TTC549 (cell line): Measurements from ENCODE around the gene LRRC75B.
"Not testable (repeated sequence)": the region's sequence is repeated elsewhere in the genome, so short reads cannot be mapped to it uniquely, and the experiment has no call there.

ENCODE experiments used
- FAIRE-seq: peaks from 2 replicates; lab custom pipeline; 2012; peaks lifted over from hg19 to GRCh38; lab: Jason Lieb, UNC

LRRC75B gene

GRCh38 chr22:24592851-24593558, at the start of gene LRRC75B:
Gene LRRC75B, minus strand, starts transcription at chr22:24593073. Its CDS starts 34 bp downstream, at chr22:24593039.
- FAIRE-seq, result no peak

- FAIRE-seq, result not testable (repeated sequence)
Observed at GRCh38 chr22:24642307-24642706, 49.4 kb upstream of the LRRC75B start.

- FAIRE-seq, result not testable (repeated sequence)
Observed at GRCh38 chr22:24636513-24636912, 43.6 kb upstream of the LRRC75B start.

GRCh38 chr22:24634776-24635389, 42.0 kb upstream of the LRRC75B start:
- FAIRE-seq, result not testable (repeated sequence)

GRCh38 chr22:24633231-24634023, 40.6 kb upstream of the LRRC75B start:
- FAIRE-seq, result not testable (repeated sequence)

- not testable (repeated sequence) for FAIRE-seq
Observed at GRCh38 chr22:24632642-24633041, 39.8 kb upstream of the LRRC75B start.

- FAIRE-seq, result not testable (repeated sequence)
Observed at GRCh38 chr22:24631430-24632122, 38.7 kb upstream of the LRRC75B start.

GRCh38 chr22:24630812-24631427, 38.0 kb upstream of the LRRC75B start:
- FAIRE-seq, result not testable (repeated sequence)

- not testable (repeated sequence) for FAIRE-seq
Observed at GRCh38 chr22:24629069-24629468, 36.2 kb upstream of the LRRC75B start.

- not testable (repeated sequence) for FAIRE-seq
Observed at GRCh38 chr22:24627911-24628310, 35.0 kb upstream of the LRRC75B start.

- FAIRE-seq, result not testable (repeated sequence)
Observed at GRCh38 chr22:24622596-24622995, 29.7 kb upstream of the LRRC75B start.

- not testable (repeated sequence) for FAIRE-seq
Observed at GRCh38 chr22:24621244-24621643, 28.4 kb upstream of the LRRC75B start.

GRCh38 chr22:24614794-24615193, 21.9 kb upstream of the LRRC75B start:
- FAIRE-seq, result not testable (repeated sequence)

GRCh38 chr22:24609888-24610287, 17.0 kb upstream of the LRRC75B start:
- FAIRE-seq, result not testable (repeated sequence)

- FAIRE-seq, result not testable (repeated sequence)
Observed at GRCh38 chr22:24608327-24608726, 15.5 kb upstream of the LRRC75B start.

- not testable (repeated sequence) for FAIRE-seq
Observed at GRCh38 chr22:24607429-24607983, 14.6 kb upstream of the LRRC75B start.

GRCh38 chr22:24606340-24606739, 13.5 kb upstream of the LRRC75B start:
- FAIRE-seq, result not testable (repeated sequence)

GRCh38 chr22:24603770-24604629, 11.1 kb upstream of the LRRC75B start:
- not testable (repeated sequence) for FAIRE-seq

- FAIRE-seq, result not testable (repeated sequence)
Observed at GRCh38 chr22:24602847-24603769, 10.2 kb upstream of the LRRC75B start, which contains the start of gene GGT1. Gene GGT1, plus strand, starts transcription at chr22:24603193. Its CDS starts 7,889 bp downstream, at chr22:24611082.
